ENCODE data around the gene ZFHX3.

The ZFHX3 gene

GRCh38 chr16:72958522-72959076, 89.3 kb downstream of the ZFHX3 start:
- TF ChIP-seq EZH2phosphoT487 (IDR thresholded peaks at IDR 0.05; ENCODE audit: low read depth) (no peak), CTCF (IDR thresholded peaks at IDR 0.05; ENCODE audit: low read depth, low read length) (no peak)
- Histone ChIP-seq H3K36me3 (replicated peaks; ENCODE audit: low read depth, low read length) (no peaks in the 10 kb centered on the region), H3K27me3 (ENCODE audit: low read depth, low read length) (0 out of 2 replicates have a peak, but pooled peaks cover 3% of the 10 kb centered on the region), H2AFZ (ENCODE audit: low read depth, low read length) (no peak overlapping the region), H3K4me2 (ENCODE audit: low read length) (no peak overlapping the region), H3K4me1 (ENCODE audit: low read length) (peaks cover 34% of the 10 kb centered on the region), H3K27ac (ENCODE audit: low read length) (no peak overlapping the region), H4K20me1 (ENCODE audit: insufficient read depth, low read length) (0 out of 2 replicates have a peak, but pooled peaks cover 4% of the 10 kb centered on the region), H3K9ac (ENCODE audit: low read length) (no peak overlapping the region), H3K4me3 (ENCODE audit: low read length) (no peak overlapping the region), H3K9me3 (ENCODE audit: insufficient read depth, low read length) (no peaks in the 10 kb centered on the region), H3K79me2 (ENCODE audit: low read length) (no peaks in the 10 kb centered on the region)

- TF ChIP-seq EZH2phosphoT487 (IDR thresholded peaks at IDR 0.05; ENCODE audit: low read depth) (no peak), CTCF (IDR thresholded peaks at IDR 0.05; ENCODE audit: low read depth, low read length) (no peak)
- no peak overlapping the region for H3K27ac ChIP-seq (ENCODE audit: low read length)
- 0 out of 2 replicates have a peak, but pooled peaks cover 4% of the 10 kb centered on the region for H4K20me1 ChIP-seq (ENCODE audit: insufficient read depth, low read length)
Observed at GRCh38 chr16:72957303-72958277, 90.3 kb downstream of the ZFHX3 start.

GRCh38 chr16:72956124-72957064, 91.5 kb downstream of the ZFHX3 start:
- Histone ChIP-seq H3K4me3 (ENCODE audit: low read length) (no peak overlapping the region), H3K27me3 (ENCODE audit: low read depth, low read length) (no peaks in the 10 kb centered on the region), H3K36me3 (replicated peaks; ENCODE audit: low read depth, low read length) (no peaks in the 10 kb centered on the region), H3K27ac (ENCODE audit: low read length) (no peak overlapping the region), H3K4me2 (ENCODE audit: low read length) (no peak overlapping the region), H3K9me3 (ENCODE audit: insufficient read depth, low read length) (no peaks in the 10 kb centered on the region), H3K79me2 (ENCODE audit: low read length) (no peaks in the 10 kb centered on the region), H3K9ac (ENCODE audit: low read length) (no peak overlapping the region), H2AFZ (ENCODE audit: low read depth, low read length) (no peak overlapping the region), H3K4me1 (ENCODE audit: low read length) (peaks cover 26% of the 10 kb centered on the region), H4K20me1 (ENCODE audit: insufficient read depth, low read length) (no peaks in the 10 kb centered on the region)
- TF ChIP-seq CTCF (IDR thresholded peaks at IDR 0.05; ENCODE audit: low read depth, low read length) (no peak), EZH2phosphoT487 (IDR thresholded peaks at IDR 0.05; ENCODE audit: low read depth) (no peak)

More at GRCh38 chr16:72957303-72958277, 90.3 kb downstream of the ZFHX3 start:
- no peak overlapping the region for H3K4me2 ChIP-seq (ENCODE audit: low read length)
- no peaks in the 10 kb centered on the region for H3K27me3 ChIP-seq (ENCODE audit: low read depth, low read length)
- H3K4me1 ChIP-seq (ENCODE audit: low read length): peaks cover 34% of the 10 kb centered on the region
- no peaks in the 10 kb centered on the region for H3K36me3 ChIP-seq (replicated peaks; ENCODE audit: low read depth, low read length)
- H3K9me3 ChIP-seq (ENCODE audit: insufficient read depth, low read length): no peaks in the 10 kb centered on the region
- H3K79me2 ChIP-seq (ENCODE audit: low read length): no peaks in the 10 kb centered on the region
- H3K9ac ChIP-seq (ENCODE audit: low read length): no peak overlapping the region
- H3K4me3 ChIP-seq (ENCODE audit: low read length): no peak overlapping the region
- H2AFZ ChIP-seq (ENCODE audit: low read depth, low read length): no peak overlapping the region
